OCI-LY7 (cell line): ENCODE data around the gene MEIS2.

Experiments used
- CTCF ChIP-seq: fragments of 200-600 bp; sonication (generic); conservative IDR thresholded peaks from 2 replicates; pipeline ENCODE4 v1.5.1; 2014; ENCODE audit warnings: mild to moderate bottlenecking, antibody characterized with exemption, low read length, moderate library complexity, mixed read lengths
- EZH2phosphoT487 ChIP-seq: fragments of 200-600 bp; sonication (generic); IDR thresholded peaks from 2 replicates; pipeline ENCODE4 v1.6.1; 2018; ENCODE audit warnings: low read depth, borderline replicate concordance, mild to moderate bottlenecking, mixed run types, antibody characterized with exemption, low read length, moderate library complexity, mixed read lengths

DNA sequence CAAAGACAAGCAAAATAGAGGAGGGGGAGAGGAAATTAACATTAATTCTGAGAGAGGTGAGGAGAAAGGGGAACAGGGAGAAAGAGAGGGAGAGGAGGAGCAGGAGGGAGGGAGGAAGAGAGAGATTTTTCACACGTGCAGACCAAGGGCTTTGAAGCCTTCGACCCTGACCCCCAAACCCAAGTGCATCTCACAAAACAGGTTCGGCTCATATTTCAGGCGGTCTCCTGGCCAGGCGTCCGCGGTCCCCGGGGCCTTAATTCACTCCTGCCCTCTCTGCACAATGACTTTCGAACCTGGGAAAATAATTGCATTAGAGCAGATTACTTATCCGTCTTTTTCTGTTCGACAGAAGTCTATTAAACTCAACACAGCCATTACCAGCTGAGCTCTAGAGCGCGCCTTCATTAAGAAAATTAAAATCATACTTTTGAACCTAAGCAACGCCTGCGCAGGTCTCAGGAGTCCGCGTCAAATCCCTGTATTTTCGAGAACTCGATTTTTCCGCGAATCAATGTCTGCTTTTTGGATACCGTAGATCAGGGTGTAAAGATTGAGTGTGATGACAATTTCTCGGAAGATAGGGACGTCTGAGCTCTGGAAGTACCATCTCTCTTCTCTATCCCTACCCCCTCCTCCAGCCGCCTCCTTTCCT lies 220.7 kb downstream of the MEIS2 start:
- TF ChIP-seq CTCF, result no peak
- TF ChIP-seq EZH2phosphoT487, result no peak
